HG03039 (cell line): ENCODE results near the gene ZNF638.
"Not testable (repeated sequence)": the region's sequence is repeated elsewhere in the genome, so short reads cannot be mapped to it uniquely, and the experiment has no call there.

Source experiments
- ATAC-seq: cut with Tn5 transposase; IDR thresholded peaks from one replicate; pipeline ENCODE4 v1.9.1; 2021; ENCODE audit warnings: mild to moderate bottlenecking, moderate library complexity; ENCODE audit not compliant: unreplicated experiment

Gene ZNF638

DNA sequence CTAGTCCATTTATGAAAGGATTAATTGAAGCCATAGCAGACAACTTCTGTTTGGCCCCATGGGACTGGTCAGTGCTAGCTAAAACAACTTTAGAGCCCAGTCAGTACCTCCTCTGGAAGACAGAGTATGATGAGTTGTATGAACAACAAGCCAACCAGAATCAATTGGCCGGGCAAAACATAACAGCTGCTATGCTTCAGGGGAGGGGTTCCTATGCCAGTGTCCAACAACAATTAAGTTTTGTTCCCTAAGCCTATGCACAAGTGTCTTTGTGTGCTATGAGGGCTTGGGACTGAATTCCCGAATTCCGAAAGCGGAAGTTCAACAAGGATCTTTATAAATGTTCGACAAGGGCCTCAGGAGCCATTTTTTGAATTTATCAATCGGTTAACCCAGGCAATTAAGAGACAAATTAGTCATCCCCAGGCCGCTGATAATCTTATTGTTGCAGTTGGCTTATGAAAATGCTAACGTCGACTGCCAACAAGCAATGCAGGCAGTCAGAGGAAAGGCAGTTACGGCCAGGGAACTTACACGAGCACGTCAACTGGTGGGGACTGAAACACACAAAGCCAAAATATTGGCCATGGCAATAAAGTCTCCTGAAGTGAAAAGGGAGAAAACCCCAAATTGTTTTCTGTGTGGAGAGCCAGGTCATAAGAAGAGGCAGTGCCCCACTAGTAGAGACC is 57.9 kb downstream of the ZNF638 start:
- no peak for ATAC-seq

DNA sequence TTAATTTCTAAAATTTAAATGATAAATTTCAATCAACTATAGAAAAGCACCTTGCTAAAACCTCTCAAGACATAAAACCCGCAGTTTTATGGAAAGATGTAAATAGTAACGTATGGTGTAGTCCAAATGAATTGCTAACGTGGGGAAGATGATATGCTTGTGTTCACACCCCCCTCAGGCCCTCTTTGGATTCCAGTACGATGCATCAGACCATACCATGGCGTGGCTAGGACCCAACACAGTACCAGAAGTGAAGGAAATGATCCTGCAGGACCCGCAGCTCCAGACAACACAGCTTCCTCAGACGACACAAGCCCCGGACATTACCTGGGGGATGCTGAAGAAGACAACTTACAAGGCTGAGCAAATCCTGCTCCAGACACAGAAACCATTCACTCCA is 61.6 kb downstream of the ZNF638 start:
- ATAC-seq, result no peak

DNA sequence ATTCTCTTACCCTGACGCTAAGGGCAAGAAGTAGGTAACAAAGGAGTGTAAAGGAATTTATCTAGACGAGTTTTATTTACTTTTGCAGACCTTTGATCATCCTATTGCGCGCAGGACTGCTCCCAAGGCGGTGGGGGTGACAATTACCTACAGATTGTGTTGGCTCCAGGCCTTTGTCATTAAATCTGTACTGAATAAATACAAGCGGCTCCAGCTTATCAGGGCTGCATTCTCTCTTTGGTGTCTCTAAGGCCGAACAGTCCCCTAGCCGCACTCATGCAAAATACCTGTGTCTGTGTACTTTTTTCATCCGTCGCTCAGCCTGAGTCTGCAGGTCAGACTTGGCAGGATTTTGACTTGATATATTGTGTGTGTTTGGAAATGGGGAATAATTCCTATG is 63.9 kb downstream of the ZNF638 start:
- no peak for ATAC-seq

DNA sequence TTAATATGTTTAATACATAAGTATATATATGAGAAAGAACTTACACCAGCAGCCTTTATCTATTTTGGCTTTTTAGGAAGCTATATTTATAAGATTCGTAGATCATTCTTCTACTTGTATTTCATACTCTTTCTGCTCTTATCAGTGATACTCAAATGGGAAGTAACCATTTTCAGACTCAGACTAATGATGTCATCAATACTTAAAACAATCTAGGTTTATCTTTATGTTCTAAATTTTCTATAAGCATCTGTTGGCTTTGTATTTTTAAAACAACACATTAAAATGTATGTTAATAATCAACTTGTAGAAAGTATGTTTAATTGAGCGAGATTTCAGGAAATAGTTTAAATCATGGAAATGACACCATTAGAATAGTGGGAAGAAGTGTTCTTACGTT is 70.8 kb downstream of the ZNF638 start:
- ATAC-seq, result no peak

DNA sequence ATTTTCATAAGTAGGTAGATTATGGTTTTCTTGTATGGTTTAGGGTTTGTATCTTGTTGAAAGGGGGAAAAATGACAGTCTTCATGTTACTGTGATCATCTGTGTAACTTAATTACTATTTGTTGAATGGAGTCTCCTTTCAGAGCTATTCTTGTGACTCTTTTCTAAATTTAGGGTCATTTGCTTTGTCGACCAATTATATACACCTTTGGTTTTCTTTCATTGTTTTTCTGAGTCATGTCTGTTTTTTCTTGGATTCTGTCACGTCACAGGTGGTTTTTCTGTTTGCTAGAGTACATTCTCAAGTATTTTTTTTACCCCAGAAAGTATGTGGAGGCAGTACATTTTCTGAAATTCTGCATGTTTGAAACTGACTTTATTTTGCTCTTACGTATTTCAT is 78.0 kb downstream of the ZNF638 start:
- no peak for ATAC-seq

DNA sequence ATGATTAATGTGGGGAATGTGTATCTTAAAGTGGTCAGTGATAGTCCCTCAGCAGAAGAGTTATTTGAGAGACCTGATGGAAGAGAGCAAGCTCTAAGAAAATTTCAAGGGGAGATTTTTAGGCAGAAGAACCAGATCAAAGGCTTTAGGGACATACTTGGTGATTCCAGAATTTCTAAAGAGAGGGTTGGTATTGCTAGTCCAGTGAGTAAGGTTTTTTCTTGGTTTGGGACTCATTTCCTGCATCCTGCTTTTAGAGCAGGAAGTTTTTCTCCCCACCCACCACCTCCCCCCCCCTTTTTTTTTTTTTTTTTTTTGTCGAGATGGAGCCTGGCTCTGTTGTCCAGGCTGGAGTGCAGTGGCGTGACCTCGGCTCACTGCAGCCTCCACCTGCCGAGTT is 79.1 kb downstream of the ZNF638 start:
- no peak for ATAC-seq

DNA sequence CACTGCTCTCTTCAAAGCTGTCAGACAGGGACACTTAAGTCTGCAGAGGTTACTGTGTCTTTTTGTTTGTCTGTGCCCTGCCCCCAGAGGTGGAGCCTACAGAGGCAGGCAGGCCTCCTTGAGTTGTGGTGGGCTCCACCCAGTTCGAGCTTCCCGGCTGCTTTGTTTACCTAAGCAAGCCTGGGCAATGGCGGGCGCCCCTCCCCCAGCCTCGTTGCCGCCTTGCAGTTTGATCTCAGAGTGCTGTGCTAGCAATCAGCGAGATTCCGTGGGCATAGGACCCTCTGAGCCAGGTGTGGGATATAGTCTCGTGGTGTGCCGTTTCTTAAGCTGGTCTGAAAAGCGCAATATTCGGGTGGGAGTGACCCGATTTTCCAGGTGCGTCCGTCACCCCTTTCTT is 85.3 kb downstream of the ZNF638 start:
- ATAC-seq, result not testable (repeated sequence)

DNA sequence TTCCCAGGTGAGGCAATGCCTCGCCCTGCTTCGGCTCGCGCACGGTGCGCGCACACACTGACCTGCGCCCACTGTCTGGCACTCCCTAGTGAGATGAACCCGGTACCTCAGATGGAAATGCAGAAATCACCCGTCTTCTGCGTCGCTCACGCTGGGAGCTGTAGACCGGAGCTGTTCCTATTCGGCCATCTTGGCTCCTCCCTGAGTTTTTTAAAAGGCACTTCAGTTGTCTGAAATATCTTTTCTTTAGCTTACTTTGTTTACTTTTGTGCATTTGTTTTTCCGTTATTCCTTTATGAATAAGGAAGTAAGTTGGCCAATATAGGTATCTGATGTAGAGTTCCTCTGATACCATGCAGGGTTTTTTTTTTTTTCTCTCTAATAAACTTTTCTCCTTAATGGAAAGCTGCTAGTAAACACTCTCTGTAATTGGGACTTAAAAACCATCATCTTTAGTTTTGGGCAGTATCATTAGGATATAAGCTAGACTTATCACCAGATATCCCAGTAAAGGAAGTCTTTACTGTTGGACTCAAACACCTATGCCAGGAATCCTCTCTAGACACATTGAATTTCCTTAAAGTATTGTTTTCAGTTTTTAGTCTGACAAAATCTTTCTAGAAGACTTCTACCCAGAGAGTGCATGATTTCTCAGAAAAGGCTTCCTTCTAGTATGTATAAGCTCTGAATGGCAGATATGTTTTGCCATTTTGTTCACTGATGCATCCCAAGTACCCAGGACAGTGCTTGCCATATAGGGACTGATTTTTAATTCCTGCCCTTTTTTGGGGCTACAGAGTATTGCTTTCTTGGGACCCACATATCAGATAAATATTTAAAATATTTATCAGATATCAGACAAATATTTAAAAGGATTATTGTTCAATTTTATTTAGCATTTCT is 86.0 kb downstream of the ZNF638 start:
- ATAC-seq, result no peak

DNA sequence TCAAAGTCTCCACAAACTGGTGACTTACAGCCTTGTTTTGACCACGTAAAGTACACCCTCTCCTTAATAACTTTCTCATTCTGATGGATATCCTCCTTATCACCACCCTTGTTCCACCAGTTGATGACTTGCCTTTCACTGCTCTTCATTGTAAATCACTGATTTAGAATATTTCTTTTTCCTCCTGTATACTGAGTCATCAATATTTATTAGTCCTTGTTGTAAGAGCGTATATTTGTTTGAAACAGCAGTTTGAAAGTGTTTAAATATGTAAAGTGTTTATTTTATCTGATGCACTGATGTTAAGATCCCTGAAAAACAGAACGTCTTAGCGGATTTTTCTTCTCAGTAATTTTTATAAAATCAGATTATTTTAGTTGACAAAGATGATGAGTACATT is 87.6 kb downstream of the ZNF638 start:
- no peak for ATAC-seq

DNA sequence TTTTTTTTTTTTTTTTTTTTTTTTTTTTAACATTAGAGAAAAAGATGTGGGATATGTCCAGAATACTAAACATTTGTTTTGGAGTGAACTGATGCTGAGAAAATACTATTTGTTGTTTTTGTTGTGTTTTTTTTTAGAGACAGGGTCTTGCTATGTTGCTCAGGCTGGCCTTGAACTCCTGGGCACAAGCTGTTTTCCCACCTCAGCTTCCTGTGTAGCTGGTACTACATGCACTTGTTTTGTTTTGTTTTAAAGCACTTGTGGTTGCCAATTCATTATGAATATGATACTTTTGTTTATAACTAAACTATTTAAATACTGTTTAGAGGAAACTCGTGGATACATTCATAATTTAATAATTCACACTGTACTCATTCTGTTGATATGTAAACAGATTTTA is 88.4 kb downstream of the ZNF638 start:
- no peak for ATAC-seq

DNA sequence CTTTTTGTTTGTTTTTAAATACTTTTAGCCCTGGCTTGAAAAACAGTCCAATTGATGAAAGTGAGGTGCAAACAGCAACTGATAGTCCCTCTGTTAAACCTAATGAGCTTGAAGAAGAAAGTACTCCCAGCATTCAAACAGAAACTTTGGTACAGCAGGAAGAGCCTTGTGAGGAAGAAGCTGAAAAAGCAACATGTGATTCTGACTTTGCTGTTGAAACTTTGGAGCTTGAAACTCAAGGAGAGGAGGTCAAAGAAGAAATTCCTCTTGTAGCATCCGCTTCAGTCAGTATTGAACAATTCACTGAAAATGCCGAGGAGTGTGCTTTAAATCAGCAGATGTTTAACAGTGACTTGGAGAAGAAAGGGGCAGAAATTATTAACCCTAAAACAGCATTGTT is 91.2 kb downstream of the ZNF638 start:
- ATAC-seq, result no peak

DNA sequence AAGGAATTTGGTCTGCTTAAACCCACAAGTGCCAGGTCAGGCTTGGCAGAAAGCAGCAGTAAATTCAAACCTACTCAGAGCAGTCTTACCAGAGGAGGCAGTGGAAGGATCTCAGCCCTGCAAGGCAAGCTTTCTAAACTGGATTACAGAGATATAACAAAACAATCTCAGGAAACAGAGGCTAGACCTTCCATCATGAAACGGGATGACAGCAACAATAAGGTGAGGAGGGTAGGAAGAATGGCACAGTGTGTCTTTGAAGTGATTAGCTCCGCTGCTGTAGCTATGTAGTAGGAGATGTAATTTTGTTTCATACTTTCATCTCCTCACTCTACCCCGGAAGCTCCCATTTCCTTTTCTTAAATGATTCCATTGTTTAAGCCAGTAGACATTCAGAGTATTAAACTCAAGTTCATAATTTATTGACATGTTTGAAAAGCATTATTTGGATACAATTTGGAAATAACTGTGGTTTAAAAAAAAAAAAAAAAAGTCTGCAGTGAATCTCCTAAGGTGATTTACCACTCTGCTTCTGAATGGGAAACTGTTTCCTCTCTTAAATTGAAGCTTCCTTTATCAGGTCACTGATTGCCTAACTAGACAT is 92.3 kb downstream of the ZNF638 start:
- ATAC-seq, result no peak

DNA sequence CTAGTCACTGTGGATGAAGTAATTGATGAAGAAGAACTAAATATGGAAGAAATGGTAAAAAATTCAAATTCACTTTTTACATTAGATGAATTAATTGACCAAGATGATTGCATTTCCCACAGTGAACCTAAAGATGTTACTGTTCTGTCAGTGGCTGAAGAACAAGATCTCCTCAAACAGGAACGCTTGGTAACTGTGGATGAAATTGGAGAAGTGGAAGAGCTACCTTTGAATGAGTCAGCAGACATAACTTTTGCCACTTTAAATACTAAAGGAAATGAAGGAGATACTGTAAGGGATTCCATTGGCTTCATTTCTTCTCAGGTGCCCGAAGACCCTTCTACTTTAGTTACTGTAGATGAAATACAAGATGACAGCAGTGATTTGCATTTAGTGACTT is 95.1 kb downstream of the ZNF638 start:
- no peak for ATAC-seq

DNA sequence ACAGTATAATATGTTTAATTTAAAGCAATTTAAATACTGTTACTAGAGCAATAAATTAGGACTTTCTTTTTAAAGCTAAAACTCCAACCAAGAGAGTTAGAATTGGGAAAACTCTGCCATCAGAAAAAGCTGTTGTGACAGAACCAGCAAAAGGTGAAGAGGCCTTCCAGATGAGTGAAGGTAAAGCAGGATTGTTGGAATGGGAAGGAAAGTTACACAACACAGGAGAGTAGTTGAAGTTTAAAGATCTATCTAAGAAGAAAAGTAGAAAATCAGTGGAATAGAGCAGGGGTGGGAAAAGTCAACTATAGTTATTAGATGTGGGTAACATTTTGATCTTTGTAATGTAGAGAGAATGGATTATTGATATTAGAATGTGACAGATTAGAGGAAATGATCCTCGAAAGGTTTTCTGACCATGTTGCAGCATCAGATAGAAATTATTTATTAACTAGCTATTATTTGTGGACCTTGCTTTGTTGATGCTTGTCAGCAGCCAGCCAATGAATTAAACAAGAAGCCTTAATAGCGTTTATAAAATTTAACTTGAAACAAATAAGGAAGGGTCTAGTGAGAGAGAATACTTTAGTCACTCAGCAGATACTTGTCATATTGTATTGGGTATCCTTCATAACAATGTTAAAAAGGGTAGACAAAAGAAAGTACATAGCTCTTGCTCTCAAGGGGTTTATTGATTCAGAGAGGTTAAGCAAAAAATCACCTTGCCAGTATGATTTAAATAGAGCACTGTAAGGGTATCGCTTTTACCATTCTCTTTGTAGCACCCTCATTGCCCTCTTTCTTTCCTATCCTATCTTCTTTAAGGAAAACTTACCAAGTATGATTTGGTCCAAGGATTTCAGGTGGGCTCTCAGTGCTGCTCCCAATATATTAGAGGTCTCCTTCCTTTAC is 97.1 kb downstream of the ZNF638 start:
- no peak for ATAC-seq

DNA sequence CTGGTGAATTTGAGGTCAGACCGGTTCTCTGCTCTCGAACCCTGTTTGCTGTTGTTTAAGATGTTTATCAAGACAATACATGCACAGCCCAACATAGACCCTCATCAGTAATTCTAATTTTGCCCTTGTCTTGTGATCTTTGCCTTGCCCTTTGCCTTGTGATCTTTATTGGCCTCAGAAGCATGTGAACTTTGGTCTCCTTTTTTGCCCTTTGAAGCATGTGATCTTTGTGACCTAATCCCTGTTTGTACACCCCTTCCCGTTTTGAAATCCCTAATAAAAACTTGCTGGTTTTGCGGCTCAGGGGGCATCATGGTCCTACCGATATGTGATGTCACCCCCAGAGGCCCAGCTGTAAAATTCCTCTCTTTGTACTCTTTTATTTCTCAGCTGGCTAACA is 113.6 kb downstream of the ZNF638 start:
- ATAC-seq, result not testable (repeated sequence)

DNA sequence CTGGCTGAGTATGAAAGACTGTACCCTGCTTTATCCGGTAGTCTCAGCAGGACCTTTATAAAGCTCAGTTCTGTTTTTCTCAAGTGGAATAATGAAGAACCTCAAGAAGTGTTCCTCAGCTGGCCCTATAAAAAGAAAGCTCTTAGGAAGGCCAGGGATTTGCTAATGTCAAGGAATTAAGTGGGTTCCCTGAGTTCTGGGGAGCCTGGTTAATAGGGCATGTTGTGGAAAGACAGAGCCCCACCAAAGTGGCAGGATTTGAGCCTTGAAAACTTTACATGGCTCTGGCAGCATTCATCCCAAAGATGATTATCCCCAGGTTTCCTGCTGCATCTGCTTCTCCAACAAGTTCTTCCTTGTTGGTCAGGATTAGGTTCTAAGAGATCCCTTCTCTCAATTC is 114.9 kb downstream of the ZNF638 start:
- ATAC-seq, result no peak

DNA sequence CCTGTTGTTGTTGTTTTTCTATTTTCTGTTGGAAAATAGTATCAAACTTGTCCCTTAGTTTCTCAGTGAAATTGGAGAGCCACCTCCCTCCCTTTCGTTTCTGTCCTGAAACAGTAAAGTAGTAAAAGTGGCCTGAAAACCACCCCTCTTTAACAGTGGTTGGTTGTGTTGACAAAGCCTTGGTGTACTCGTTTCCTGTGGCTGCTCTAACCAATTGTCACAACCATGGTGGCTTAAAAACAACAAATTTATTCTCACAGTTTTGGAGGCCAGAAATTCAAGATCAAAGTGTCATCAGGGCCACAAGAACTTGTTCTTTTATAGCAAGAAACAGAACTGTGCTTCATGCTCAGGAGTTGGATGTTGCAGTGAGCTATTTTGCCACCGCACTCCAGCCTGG is 117.8 kb downstream of the ZNF638 start:
- no peak for ATAC-seq

DNA sequence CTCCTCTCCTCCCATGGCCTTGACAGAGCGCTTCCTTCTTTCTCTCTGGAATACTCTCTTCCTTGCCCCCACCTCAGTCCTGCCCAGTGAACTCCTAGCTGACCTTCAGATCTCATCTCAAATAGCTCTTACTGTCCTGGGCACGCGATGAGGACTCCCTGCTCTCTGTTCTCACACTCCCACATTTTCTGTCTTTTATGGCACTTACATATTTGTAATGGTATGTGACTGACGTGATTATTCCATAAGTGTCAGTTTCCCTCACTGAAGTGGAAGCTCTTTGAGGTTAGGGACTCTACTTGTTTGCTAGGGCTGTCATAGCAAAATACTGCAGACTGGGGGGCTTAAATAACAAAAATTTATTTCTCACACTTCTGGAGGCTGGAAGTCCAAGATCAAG is 120.1 kb downstream of the ZNF638 start:
- no peak for ATAC-seq

DNA sequence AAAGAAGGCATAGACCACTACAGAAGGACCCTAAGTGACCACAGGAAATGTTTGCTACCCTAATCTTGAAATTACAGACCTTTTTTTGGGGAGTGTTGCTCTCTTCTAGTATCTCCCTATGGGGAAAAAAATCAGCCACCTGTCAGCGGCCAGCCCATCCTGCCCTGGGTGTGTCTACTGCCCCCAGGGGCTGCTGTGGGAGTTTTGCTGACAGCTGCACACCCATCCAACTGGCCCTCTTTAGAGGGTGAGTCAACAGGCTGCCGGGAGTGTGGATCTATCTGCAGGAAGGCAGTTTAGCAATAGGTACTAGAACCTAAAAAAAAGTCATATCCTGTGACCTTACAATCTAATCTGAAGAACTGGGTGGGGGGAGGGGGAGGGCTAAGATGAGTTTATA is 121.0 kb downstream of the ZNF638 start:
- ATAC-seq, result no peak

DNA sequence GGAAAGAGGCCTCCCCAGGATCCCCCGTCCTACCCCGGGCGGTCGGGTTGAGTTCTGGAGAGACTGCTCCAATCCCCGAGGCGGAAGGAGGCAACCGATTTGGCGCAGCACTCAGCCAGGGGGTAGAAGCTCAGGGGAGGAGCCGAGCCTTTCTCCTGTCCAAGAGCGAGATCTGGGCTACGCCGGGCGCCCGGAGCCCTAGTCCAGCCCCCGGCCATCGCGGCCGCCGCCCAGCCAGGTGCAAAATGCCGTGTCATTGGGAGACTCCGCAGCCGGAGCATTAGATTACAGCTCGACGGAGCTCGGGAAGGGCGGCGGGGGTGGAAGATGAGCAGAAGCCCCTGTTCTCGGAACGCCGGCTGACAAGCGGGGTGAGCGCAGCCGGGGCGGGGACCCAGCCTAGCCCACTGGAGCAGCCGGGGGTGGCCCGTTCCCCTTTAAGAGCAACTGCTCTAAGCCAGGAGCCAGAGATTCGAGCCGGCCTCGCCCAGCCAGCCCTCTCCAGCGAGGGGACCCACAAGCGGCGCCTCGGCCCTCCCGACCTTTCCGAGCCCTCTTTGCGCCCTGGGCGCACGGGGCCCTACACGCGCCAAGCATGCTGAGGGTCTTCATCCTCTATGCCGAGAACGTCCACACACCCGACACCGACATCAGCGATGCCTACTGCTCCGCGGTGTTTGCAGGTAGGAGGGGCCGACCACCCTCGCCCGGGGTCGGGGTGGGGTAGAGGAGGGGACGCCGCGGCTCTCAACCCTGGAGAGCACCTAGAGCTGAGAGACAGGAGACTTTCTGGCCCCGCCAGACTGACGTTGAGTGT is 122.0 kb downstream of the ZNF638 start, which contains the start of gene DYSF:
Gene DYSF (plus strand): TSS at position 158 of the 817 bp plus-strand sequence.
- ATAC-seq, result no peak
